ENCODE results near the gene DHX9.

GRCh38 chr1:182807907-182808306 lies 31.2 kb upstream of the DHX9 start:
- TF ChIP-seq CTCF (IDR thresholded peaks at IDR 0.05) (no peak), REST (IDR thresholded peaks at IDR 0.05; ENCODE audit: insufficient read depth in 1 of 2, low read depth in 2 of 2, low read length in 1 of 2) (no peak), POLR2AphosphoS5 (IDR thresholded peaks at IDR 0.05; ENCODE audit: low read depth, low read length) (no peak), SIN3A (IDR thresholded peaks at IDR 0.05; ENCODE audit: borderline replicate concordance, insufficient read depth, low read depth, low read length) (no peak)

Measured in Panc1 (cell line).